Astrocyte (in vitro differentiated cells and primary cell): Measurements from ENCODE around the gene UGT1A4. TPM values are rescaled to one million over a fixed set of nuclear protein-coding genes. Genes with fewer than 3 reads are reported as not detected.

Source experiments
- DNase-seq: peaks from one replicate; pipeline ENCODE4 v3.0.0-alpha.2; 2010; ENCODE audit warnings: low read depth
- FAIRE-seq: peaks from 2 replicates; lab custom pipeline; 2011; peaks lifted over from hg19 to GRCh38; lab: Jason Lieb, UNC
- H2AFZ ChIP-seq: 2 replicates; pipeline ENCODE4 v1.6.0; 2012; ENCODE audit warnings: low read depth, low read length, inconsistent platforms
- H3K27ac ChIP-seq: 2 replicates; pipeline ENCODE4 v1.5.1; 2011; ENCODE audit warnings: low read depth, low read length, inconsistent platforms
- H3K27me3 ChIP-seq: 2 replicates; pipeline ENCODE4 v1.6.0; 2011; ENCODE audit warnings: low read length, inconsistent platforms; ENCODE audit not compliant: insufficient read depth
- H3K36me3 ChIP-seq: 2 replicates; pipeline ENCODE4 v1.5.1; 2011; ENCODE audit warnings: low read length, inconsistent platforms; ENCODE audit not compliant: insufficient read depth
- H3K4me1 ChIP-seq: 2 replicates; pipeline ENCODE4 v1.5.1; 2011; ENCODE audit warnings: low read length, inconsistent platforms; ENCODE audit not compliant: insufficient read depth
- H3K4me2 ChIP-seq: 2 replicates; pipeline ENCODE4 v1.6.0; 2012; ENCODE audit warnings: low read length, inconsistent platforms
- H3K4me3 ChIP-seq: 2 replicates; pipeline ENCODE4 v1.5.1; 2011; ENCODE audit warnings: low read depth, mild to moderate bottlenecking, low read length, inconsistent platforms; ENCODE audit not compliant: insufficient read depth
- H3K79me2 ChIP-seq: 2 replicates; pipeline ENCODE4 v1.6.0; 2012; ENCODE audit warnings: mild to moderate bottlenecking, low read length, inconsistent platforms; ENCODE audit not compliant: insufficient read depth
- H3K9ac ChIP-seq: 2 replicates; pipeline ENCODE4 v1.6.0; 2012; ENCODE audit warnings: mild to moderate bottlenecking, low read length, inconsistent platforms
- H3K9me3 ChIP-seq: 2 replicates; pipeline ENCODE4 v1.5.1; 2012; ENCODE audit warnings: low read depth, mild to moderate bottlenecking, low read length, inconsistent platforms; ENCODE audit not compliant: insufficient read depth
- H4K20me1 ChIP-seq: 2 replicates; pipeline ENCODE4 v1.6.0; 2012; ENCODE audit warnings: low read length, inconsistent platforms; ENCODE audit not compliant: insufficient read depth
- H3K27ac Mint-ChIP-seq: one replicate; pipeline ENCODE4 v1.8.0; 2021; ENCODE audit warnings: mild to moderate bottlenecking, mixed read lengths; ENCODE audit not compliant: unreplicated experiment
- H3K27me3 Mint-ChIP-seq: one replicate; pipeline ENCODE4 v1.8.0; 2021; ENCODE audit warnings: low read depth, mixed read lengths; ENCODE audit not compliant: unreplicated experiment
- H3K36me3 Mint-ChIP-seq: one replicate; pipeline ENCODE4 v1.8.0; 2021; ENCODE audit warnings: low read depth, mixed read lengths; ENCODE audit not compliant: unreplicated experiment
- H3K4me1 Mint-ChIP-seq: one replicate; pipeline ENCODE4 v1.8.0; 2021; ENCODE audit warnings: low read depth, mixed read lengths; ENCODE audit not compliant: unreplicated experiment
- H3K4me3 Mint-ChIP-seq: one replicate; pipeline ENCODE4 v1.8.0; 2021; ENCODE audit warnings: mild to moderate bottlenecking, moderate library complexity, mixed read lengths; ENCODE audit not compliant: unreplicated experiment
- H3K9me3 Mint-ChIP-seq: one replicate; pipeline ENCODE4 v1.8.0; 2021; ENCODE audit warnings: mild to moderate bottlenecking, mixed read lengths; ENCODE audit not compliant: unreplicated experiment
- EZH2 ChIP-seq: IDR thresholded peaks from 2 replicates; pipeline ENCODE4 v1.6.1; 2012; ENCODE audit warnings: mild to moderate bottlenecking, low read length, inconsistent platforms; ENCODE audit not compliant: insufficient read depth
- total RNA-seq: library from RNA; stranded (reverse); gene quantifications from 2 replicates; pipeline ENCODE4 v1.2.1, GENCODE V29; 2021
- TF ChIP-seq, protein P1 (sequence below): IDR thresholded peaks from 2 replicates; pipeline ENCODE4 v1.5.1; 2011; ENCODE audit warnings: low read depth, mild to moderate bottlenecking, inconsistent platforms, low read length, moderate library complexity; ENCODE audit not compliant: insufficient read depth

UGT1A4 gene
- total RNA-seq, 1 donor from 2014 or later: not detected

DNA sequence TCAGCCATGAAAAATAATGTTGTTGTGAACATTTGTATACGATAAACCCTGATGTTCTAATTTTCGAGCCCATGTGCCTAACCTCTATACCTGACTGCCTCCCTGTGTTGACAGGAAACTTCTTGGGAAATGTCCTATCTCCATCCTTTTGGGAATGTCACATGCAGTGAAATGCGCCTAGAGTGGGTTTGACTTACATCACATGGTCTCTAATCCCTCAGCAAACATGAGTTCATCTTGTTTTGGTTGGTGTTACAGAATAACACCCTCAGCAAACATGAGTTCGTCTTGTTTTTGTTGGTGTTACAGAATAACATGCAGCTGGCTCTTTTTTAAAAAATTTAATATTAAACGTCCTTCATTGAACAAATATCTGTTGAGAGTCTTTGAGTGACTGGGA lies 30.2 kb upstream of the UGT1A4 start:
- H3K36me3 ChIP-seq: no peaks in the 10 kb centered on the region
- H3K4me1 ChIP-seq: no peaks in the 10 kb centered on the region
- no peak for DNase-seq
- H4K20me1 ChIP-seq: no peaks in the 10 kb centered on the region
- peaks cover 2% of the 10 kb centered on the region for H3K27me3 Mint-ChIP-seq
- H3K4me3 Mint-ChIP-seq: no peak overlapping the region
- H3K79me2 ChIP-seq: no peaks in the 10 kb centered on the region
- H3K4me3 ChIP-seq: no peak overlapping the region
- H3K36me3 Mint-ChIP-seq: no peaks in the 10 kb centered on the region
- no peak overlapping the region for H3K9ac ChIP-seq
- H3K9me3 ChIP-seq: no peaks in the 10 kb centered on the region
- no peak overlapping the region for H3K27ac Mint-ChIP-seq
- no peak for TF ChIP-seq EZH2
- TF ChIP-seq, protein P1, sequence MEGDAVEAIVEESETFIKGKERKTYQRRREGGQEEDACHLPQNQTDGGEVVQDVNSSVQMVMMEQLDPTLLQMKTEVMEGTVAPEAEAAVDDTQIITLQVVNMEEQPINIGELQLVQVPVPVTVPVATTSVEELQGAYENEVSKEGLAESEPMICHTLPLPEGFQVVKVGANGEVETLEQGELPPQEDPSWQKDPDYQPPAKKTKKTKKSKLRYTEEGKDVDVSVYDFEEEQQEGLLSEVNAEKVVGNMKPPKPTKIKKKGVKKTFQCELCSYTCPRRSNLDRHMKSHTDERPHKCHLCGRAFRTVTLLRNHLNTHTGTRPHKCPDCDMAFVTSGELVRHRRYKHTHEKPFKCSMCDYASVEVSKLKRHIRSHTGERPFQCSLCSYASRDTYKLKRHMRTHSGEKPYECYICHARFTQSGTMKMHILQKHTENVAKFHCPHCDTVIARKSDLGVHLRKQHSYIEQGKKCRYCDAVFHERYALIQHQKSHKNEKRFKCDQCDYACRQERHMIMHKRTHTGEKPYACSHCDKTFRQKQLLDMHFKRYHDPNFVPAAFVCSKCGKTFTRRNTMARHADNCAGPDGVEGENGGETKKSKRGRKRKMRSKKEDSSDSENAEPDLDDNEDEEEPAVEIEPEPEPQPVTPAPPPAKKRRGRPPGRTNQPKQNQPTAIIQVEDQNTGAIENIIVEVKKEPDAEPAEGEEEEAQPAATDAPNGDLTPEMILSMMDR: no peak
- no peak overlapping the region for H3K27ac ChIP-seq
- H3K4me1 Mint-ChIP-seq: no peaks in the 10 kb centered on the region
- no peak overlapping the region for H3K4me2 ChIP-seq
- FAIRE-seq: no peak
- H2AFZ ChIP-seq: no peak overlapping the region
- peaks cover 2% of the 10 kb centered on the region for H3K9me3 Mint-ChIP-seq
- peaks cover 2% of the 10 kb centered on the region for H3K27me3 ChIP-seq

DNA sequence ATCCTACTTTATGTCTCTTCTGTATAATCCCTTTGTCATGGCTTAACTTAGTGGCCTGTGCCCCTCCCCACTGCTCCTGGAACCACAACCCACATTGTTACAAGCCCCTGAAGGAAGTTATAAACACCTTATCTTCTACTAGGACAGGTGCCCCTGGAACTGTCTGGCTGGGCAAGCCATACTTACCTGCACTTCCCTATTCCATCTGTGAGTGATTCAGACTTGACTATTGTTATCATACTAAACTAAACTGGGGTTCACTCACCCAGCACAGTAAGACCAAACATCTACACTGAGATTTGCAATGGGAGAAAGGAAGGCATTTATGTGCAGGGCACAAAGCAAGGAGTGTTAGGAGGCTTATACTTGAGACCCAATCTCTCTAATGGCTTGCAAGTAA lies 29.5 kb upstream of the UGT1A4 start:
- no peak overlapping the region for H3K4me3 Mint-ChIP-seq
- H3K27me3 Mint-ChIP-seq: peaks cover 5% of the 10 kb centered on the region
- Histone ChIP-seq H2AFZ (no peak overlapping the region), H3K4me1 (no peaks in the 10 kb centered on the region), H3K27me3 (peaks cover 2% of the 10 kb centered on the region), H3K79me2 (no peaks in the 10 kb centered on the region), H3K9me3 (no peaks in the 10 kb centered on the region), H3K4me2 (no peak overlapping the region), H3K4me3 (no peak overlapping the region), H3K27ac (no peak overlapping the region), H3K36me3 (no peaks in the 10 kb centered on the region), H4K20me1 (no peaks in the 10 kb centered on the region), H3K9ac (no peak overlapping the region)
- H3K36me3 Mint-ChIP-seq: no peaks in the 10 kb centered on the region
- H3K27ac Mint-ChIP-seq: no peak overlapping the region
- H3K4me1 Mint-ChIP-seq: no peaks in the 10 kb centered on the region
- H3K9me3 Mint-ChIP-seq: peaks cover 6% of the 10 kb centered on the region
- FAIRE-seq (no peak), DNase-seq (no peak)
- no peak for TF ChIP-seq EZH2
- TF ChIP-seq, protein P1: no peak

DNA sequence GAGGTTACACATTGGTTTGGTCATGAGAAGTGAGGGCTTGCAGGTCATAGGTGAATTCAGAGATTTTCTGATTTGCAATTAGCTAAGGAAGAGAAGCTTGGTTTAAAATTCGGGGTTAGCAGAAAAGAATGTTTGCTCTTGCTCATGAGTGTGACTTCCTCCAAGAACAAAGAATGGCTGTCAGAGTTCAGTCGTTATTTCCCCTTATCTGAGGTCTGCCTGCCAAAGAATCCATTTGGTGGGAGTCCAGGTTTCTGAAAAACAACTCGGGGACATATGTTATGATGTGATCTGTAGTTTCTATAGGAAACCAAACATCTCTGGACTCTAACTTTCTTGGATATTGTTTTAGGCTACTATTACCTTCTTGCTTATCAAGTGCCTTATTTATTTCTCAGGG lies 29.0 kb upstream of the UGT1A4 start:
- no peaks in the 10 kb centered on the region for H3K36me3 Mint-ChIP-seq
- no peak for TF ChIP-seq EZH2
- TF ChIP-seq, protein P1: no peak

More for the DNA sequence above, 29.0 kb upstream of the UGT1A4 start:
- DNase-seq (no peak), FAIRE-seq (no peak)
- H3K4me3 ChIP-seq: no peak overlapping the region
- no peaks in the 10 kb centered on the region for H3K9me3 ChIP-seq
- peaks cover 2% of the 10 kb centered on the region for H3K27me3 ChIP-seq
- H3K4me1 ChIP-seq: no peaks in the 10 kb centered on the region
- no peaks in the 10 kb centered on the region for H3K4me1 Mint-ChIP-seq
- no peaks in the 10 kb centered on the region for H3K79me2 ChIP-seq
- no peak overlapping the region for H3K27ac ChIP-seq
- no peak overlapping the region for H3K27ac Mint-ChIP-seq
- peaks cover 6% of the 10 kb centered on the region for H3K9me3 Mint-ChIP-seq
- H3K4me3 Mint-ChIP-seq: no peak overlapping the region
- H3K9ac ChIP-seq: no peak overlapping the region
- no peaks in the 10 kb centered on the region for H3K36me3 ChIP-seq
- H3K4me2 ChIP-seq: no peak overlapping the region
- no peak overlapping the region for H2AFZ ChIP-seq
- H3K27me3 Mint-ChIP-seq: peaks cover 5% of the 10 kb centered on the region
- H4K20me1 ChIP-seq: no peaks in the 10 kb centered on the region
